Spinal cord (tissue), 10 donors: ENCODE measurements around the gene TM2D3. TPM values are rescaled to one million over a fixed set of nuclear protein-coding genes. Genes with fewer than 3 reads are reported as not detected.
A peak's percentile ranks its signal among the peaks of the same experiment; 100 is the strongest.

Source experiments
- DNase-seq, 6 donors: peaks; one replicate each; pipeline versions ENCODE4 v3.0.0 to v3.0.0-alpha.2; 2013 to 2015; ENCODE audit warnings: low spot score in 6 of 6, low read depth in 4 of 6
- H3K27ac ChIP-seq: one replicate; pipeline ENCODE4 v1.5.1; 2013; ENCODE audit warnings: low read depth, low read length, control low read depth
- H3K27me3 ChIP-seq: one replicate; pipeline ENCODE4 v1.6.1; 2013; ENCODE audit warnings: low read length; ENCODE audit not compliant: control insufficient read depth, insufficient read depth
- H3K36me3 ChIP-seq: one replicate; pipeline ENCODE4 v1.6.1; 2013; ENCODE audit warnings: low read length; ENCODE audit not compliant: control insufficient read depth, insufficient read depth
- H3K4me1 ChIP-seq: one replicate; pipeline ENCODE4 v1.6.1; 2013; ENCODE audit warnings: low read length; ENCODE audit not compliant: control insufficient read depth, insufficient read depth
- H3K4me3 ChIP-seq: one replicate; pipeline ENCODE4 v1.5.1; 2013; ENCODE audit warnings: low read depth, low read length, control low read depth
- H3K9me3 ChIP-seq: one replicate; pipeline ENCODE4 v1.6.1; 2013; ENCODE audit warnings: low read length; ENCODE audit not compliant: control insufficient read depth, insufficient read depth
- WGBS: methylation state at CpG from one replicate; pipeline ENCODE4 v1.1.5; 2013; ENCODE audit warnings: missing lambda C conversion rate; ENCODE audit not compliant: insufficient coverage; 5-methylcytosine and 5-hydroxymethylcytosine counted together
- polyA plus RNA-seq, 2 donors: library from polyadenylated mRNA; unstranded; fragments of 120-200 nt; gene quantifications; one replicate each; pipeline ENCODE4 v1.2.1, GENCODE V29; 2013; ENCODE audit not compliant: insufficient read length in 2 of 2
- total RNA-seq, 2 donors: library from RNA; depleted of rRNA in 1 of 2; stranded (reverse); fragments of 120-200 nt in 1 of 2; fragments of >200 nt in 1 of 2; gene quantifications; one replicate each; pipeline versions ENCODE4 v1.2.3 to v1.2.4, GENCODE V29; 2013 to 2014
- donor health status: healthy.

Gene TM2D3
- total and polyA plus RNA-seq, 4 donors, result 61.6 to 124 (median 98.7) TPM

DNA sequence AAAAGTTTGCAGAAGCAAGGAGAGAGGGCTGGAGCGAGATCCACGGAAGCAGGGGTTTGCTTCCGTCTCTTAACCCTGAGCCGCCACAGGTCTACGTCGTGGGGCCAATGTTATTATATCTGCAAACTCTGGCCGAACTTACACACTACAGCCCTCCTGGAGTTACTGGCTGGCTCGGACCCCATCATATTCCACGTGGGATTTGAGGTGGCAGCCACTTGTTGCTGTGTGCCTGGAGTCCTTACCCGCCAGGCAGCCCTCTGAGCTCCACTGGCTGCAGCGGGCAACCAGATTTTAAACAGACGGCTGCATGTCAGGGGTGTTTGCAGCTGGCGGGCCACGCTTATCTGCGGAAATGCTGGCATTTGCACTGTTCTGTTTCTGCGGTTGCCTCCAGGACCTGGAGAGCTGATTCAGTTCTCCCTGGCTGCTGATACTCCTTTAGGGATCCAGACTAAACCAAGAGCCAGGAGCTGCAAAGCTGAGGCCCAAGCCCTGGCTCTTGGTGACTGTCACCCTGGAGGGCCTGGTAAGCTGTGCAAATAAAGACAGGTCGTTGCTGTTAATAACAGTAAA lies 34.7 kb downstream of the TM2D3 start:
- no peak for DNase-seq
- H3K9me3 ChIP-seq, result no peaks in the 10 kb centered on the region
- no peaks in the 10 kb centered on the region for H3K27me3 ChIP-seq
- WGBS, result 89% methylated on average over 17 of the region's 17 CpGs
- peaks cover 53% of the 10 kb centered on the region for H3K4me1 ChIP-seq
- peaks cover 5% of the 10 kb centered on the region for H3K36me3 ChIP-seq
- no peak overlapping the region for H3K4me3 ChIP-seq
- H3K27ac ChIP-seq, result no peak overlapping the region

DNA sequence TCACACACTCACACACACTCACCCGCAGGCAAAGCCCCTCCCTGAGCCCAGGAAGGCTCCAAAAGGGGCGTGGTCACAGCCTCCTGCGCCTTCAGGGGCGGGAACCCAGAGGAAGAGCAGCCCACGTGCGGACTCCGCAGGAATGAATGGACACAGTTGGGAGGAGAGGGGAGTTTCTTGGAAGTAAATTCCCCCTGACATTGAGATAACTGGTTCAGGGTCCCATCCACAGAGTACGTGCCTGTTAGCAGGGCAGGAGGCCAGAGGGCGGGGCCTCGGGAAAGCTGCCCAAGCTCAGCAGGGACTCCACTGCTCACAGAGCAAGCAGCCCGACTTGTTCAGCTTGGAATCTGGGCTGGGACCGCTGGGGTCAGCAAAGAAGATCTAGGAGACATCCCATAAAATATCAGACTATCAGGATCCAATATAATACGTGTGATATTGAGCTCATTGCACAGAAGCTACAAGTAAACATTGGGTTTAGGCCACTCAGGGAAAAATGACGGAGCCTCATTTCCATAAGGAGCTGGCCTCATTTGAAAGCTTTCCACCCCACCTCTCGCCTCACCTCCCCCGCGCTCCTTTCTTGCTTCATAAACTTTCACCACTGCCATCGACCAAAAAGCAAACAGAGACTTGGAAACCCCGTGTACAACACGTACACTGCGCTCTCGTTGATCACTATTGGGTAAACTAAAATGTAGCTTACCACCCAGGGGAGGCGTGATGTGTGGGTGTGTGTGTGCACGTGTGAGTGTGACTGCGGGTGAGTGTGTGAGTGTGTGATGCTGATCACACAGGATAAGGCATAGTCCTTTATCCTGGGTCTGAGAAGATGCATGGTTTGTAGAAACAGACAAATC lies 36.0 kb downstream of the TM2D3 start:
- H3K4me1 ChIP-seq, result peaks cover 62% of the 10 kb centered on the region
- WGBS, result 36% methylated on average over 18 of the region's 25 CpGs
- H3K36me3 ChIP-seq, result peaks cover 5% of the 10 kb centered on the region
- no peak overlapping the region for H3K27ac ChIP-seq
- peak in 2 of 6 donors; percentile 39 to 73 for DNase-seq
- H3K4me3 ChIP-seq, result no peak overlapping the region
- no peaks in the 10 kb centered on the region for H3K27me3 ChIP-seq
- H3K9me3 ChIP-seq, result no peaks in the 10 kb centered on the region

DNA sequence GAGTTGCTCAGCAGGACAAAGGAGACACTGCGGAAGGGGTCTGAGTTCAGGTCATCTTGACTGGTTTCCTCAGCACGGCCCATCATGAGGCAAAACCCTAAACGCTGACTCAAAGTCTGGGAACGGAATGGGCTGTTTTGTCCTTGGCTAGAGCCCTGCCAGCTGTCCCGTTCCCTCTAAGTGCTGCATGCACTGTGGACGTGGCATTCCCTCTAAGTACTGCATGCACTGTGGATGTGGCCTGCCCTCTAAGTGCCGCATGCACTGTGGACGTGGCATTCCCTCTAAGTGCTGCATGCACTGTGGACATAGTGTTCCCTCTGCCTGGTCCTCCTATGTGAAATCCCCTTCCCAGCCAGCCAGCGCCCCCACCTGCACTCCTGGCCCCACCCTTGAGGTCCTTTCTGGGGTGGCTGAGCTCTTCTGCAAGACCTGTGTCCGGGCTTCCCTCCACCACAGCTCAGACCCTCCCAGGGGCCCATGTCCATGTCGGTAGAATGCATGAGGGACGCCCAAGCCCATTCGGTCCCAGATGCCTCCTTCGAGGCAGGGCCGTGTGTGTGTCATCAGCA lies 36.7 kb downstream of the TM2D3 start:
- Histone ChIP-seq H3K4me3 (no peak overlapping the region), H3K36me3 (peaks cover 3% of the 10 kb centered on the region), H3K27ac (no peak overlapping the region), H3K9me3 (no peaks in the 10 kb centered on the region), H3K27me3 (no peaks in the 10 kb centered on the region), H3K4me1 (peaks cover 69% of the 10 kb centered on the region)
- no peak for DNase-seq
- WGBS, result 58% methylated on average over 15 of the region's 15 CpGs

DNA sequence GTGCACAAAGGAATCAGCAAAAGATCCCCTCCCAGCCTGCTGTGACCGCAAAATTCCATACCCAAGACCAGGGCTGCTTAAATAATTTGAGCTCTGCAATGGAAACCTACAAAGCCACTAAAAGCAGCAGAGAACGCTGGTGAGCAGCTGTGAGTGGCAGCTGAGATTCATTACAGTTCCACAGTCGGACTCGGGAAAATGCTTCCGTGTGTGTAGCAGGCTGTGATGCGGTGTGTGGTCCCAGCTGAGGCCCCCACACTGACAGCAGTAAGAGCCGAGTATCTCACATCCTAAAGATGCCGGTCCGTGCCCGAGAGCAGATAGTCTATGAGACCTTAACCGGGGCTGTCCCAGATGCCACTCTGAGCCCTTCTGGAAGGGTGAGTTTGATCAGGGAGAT lies 37.4 kb downstream of the TM2D3 start:
- H3K4me1 ChIP-seq, result peaks cover 76% of the 10 kb centered on the region
- DNase-seq, result peak in 1 of 6 donors; percentile 57
- peaks cover 3% of the 10 kb centered on the region for H3K36me3 ChIP-seq
- H3K27ac ChIP-seq, result no peak overlapping the region
- WGBS, result 74% methylated on average over 10 of the region's 11 CpGs
- H3K9me3 ChIP-seq, result no peaks in the 10 kb centered on the region
- no peak overlapping the region for H3K4me3 ChIP-seq
- H3K27me3 ChIP-seq, result no peaks in the 10 kb centered on the region

DNA sequence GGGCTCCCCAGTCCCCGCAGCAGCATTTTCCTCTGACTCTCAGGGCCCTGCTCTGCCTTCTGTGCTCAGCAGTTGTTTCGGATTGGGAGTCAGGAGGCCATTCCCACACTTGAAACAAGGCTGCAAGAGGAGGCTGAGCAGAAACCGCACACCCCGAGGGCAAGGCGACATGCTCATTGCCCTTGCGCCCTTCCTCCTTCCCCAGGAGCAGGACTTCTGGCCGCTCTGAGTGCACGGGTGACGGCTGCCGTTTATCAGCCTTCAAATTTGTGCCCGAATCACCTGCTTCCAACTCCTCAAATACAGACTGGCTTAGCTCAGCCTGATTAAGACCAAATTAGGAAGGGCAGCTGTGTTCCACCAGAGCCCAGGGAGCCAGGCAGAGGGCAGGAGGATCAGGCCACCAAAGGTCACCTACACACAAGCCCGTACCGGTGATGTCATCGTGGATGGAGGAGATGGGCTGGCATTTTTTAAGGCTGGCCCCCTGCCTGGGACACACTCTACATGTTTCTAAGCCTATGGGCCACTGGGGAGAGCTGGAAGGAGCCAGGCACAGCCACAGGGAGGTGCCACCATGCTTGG lies 38.1 kb downstream of the TM2D3 start:
- 77% methylated on average over 14 of the region's 14 CpGs for WGBS
- H3K4me1 ChIP-seq, result peaks cover 80% of the 10 kb centered on the region
- no peaks in the 10 kb centered on the region for H3K27me3 ChIP-seq
- no peak for DNase-seq
- H3K27ac ChIP-seq, result no peak overlapping the region
- H3K36me3 ChIP-seq, result peaks cover 3% of the 10 kb centered on the region
- H3K9me3 ChIP-seq, result no peaks in the 10 kb centered on the region
- no peak overlapping the region for H3K4me3 ChIP-seq

DNA sequence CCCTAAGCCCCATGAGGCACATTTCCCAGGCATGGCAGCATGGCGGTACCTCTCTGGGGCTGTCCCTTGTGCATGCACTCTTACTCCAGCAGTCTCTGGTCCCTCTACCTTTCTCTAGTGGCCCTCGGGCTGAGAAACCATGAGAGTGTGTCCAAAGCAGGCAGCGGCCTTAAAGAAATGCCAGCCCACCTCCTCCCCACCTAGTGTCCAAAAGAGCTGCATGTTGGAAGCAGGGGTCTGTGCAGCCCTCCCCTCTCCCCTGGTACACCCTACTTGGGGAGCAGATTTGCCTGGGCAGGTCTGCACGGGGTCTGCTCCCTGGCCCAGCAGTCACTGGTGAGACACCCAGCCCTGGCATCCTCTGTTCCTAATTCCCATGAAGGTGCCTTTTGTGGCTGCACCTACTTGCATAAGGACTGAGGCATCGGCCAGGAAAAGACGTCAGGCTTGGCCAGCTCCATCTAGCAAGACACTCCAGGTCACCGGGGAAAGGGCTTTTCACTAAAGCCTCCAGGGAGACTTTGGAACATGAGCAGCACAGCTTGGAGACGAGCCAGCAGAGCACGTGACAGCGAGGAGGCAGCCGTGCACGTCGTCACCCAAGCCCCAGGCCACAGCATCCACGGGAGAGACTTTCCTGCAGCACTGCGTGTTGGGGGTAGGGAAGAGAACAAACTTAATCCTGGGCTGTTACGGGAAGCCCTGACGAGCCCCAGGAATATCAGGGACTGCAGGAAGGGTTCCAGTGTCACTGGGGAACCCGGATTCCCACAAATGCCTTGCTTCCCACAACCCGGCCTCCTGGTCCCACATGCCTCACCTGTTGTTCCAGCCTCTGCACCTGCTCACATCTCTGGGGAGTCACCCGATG lies 38.8 kb downstream of the TM2D3 start:
- peak in 5 of 6 donors; percentile 47 to 90 (median 58) for DNase-seq
- WGBS, result 37% methylated on average over 20 of the region's 20 CpGs
- Histone ChIP-seq H3K4me3 (no peak overlapping the region), H3K4me1 (peaks cover 78% of the 10 kb centered on the region), H3K36me3 (peaks cover 3% of the 10 kb centered on the region), H3K27ac (peak overlapping the region; percentile 15), H3K9me3 (no peaks in the 10 kb centered on the region), H3K27me3 (no peaks in the 10 kb centered on the region)

DNA sequence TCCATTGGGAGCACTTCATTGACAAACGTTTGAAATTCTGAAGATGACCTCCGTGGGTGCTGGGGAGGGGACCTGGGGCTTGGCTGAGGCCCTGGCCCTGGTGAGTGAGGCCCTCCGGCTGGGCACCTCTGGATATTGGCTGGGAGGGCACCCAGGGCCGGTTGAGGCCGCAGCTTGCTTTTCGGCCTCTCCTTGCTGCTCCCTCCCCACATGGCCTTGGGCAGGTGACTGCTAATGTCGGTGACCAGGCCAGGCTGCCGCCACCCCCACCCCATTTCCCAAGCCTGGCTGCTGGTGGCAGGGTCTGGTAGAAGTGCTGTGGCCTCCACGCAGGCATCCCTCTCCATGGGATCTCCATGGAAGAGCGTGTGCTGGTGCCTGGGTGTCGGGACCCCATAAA lies 39.5 kb downstream of the TM2D3 start:
- no peak overlapping the region for H3K27ac ChIP-seq
- no peaks in the 10 kb centered on the region for H3K27me3 ChIP-seq
- peaks cover 3% of the 10 kb centered on the region for H3K36me3 ChIP-seq
- peaks cover 72% of the 10 kb centered on the region for H3K4me1 ChIP-seq
- DNase-seq, result no peak
- H3K9me3 ChIP-seq, result no peaks in the 10 kb centered on the region
- WGBS, result 91% methylated on average over 9 of the region's 11 CpGs
- H3K4me3 ChIP-seq, result no peak overlapping the region

DNA sequence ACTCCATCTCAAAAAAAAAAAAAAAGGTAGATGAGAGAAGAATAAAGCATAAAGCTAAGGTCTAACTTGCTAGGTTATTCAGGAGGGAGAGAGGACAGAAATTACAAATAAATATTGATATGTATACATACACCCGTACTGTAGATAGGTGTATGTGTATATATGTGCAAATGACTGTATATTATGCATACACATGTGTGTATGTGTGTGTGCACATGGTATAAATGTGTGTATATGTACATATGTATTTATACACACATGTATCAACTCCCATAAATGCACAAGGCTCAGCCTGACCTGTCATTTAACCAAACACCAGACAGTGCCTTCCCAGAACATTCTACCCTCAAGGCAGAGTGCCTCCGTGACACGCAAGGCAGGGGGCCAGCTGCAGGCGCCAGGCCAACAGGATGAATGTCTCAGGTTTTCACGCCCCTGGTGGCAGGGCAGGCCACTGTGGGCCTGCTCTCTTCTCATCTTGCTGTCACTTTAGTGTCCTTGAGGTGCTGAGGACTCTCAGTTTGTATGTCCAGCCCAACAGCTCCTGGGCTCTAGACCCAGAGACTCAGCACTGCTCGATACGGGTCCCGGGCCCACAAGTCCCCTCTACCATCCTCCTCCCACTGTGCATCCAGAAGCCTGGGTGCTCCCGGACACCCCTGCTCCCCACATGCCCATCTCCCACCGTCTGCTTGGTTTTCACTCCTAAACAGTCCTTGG lies 40.4 kb downstream of the TM2D3 start:
- no peaks in the 10 kb centered on the region for H3K9me3 ChIP-seq
- H3K4me3 ChIP-seq, result no peak overlapping the region
- H3K27ac ChIP-seq, result no peak overlapping the region
- H3K36me3 ChIP-seq, result no peaks in the 10 kb centered on the region
- H3K27me3 ChIP-seq, result no peaks in the 10 kb centered on the region
- 77% methylated on average over 9 of the region's 10 CpGs for WGBS
- no peak for DNase-seq
- H3K4me1 ChIP-seq, result peaks cover 68% of the 10 kb centered on the region
